ENCODE data around the gene STK32C.

DNA sequence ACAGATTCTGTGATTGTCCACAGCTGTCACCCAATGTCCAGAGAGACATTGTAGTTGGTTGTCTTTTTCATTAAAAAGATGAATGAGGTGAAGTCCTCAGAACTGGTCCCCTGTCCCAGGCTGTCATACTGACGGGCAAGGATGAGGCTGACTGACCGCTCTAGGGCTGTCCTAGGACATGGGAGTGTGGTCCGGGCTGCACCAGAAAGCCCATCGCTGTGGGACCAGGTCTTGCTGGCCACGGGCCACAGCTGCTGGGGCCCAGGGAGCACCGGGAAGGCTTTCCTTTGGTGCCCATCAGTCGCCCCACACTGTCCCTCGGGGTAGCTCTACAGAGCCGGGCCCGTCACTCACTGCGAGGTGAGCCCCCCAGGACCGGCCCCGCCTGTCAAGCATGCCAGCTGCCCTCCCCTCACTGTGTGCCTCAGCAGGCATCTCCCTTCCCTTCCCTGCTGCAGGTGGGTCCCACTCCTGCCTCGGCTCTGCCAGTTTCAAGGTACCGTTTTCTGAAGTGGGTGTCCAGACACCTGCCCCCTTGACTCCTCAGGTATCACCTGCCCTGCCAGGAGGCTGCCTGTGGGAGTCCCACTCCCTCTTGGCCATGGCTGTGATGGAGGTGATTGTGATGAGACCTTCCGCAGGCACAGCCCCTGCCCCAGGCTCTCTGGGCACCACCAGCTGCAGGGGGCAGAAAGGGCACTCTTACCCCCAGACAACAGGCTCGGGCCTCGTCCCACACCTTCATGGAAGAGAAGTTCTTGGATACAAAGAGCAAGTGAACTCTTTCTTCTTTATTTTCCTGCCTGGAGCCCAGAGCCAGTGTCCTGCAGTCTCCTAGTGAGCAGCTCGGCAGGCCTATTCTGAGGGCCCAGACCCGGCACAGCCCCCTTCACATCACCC, 46.0 kb upstream of the STK32C start:
- TF ChIP-seq, protein P1, sequence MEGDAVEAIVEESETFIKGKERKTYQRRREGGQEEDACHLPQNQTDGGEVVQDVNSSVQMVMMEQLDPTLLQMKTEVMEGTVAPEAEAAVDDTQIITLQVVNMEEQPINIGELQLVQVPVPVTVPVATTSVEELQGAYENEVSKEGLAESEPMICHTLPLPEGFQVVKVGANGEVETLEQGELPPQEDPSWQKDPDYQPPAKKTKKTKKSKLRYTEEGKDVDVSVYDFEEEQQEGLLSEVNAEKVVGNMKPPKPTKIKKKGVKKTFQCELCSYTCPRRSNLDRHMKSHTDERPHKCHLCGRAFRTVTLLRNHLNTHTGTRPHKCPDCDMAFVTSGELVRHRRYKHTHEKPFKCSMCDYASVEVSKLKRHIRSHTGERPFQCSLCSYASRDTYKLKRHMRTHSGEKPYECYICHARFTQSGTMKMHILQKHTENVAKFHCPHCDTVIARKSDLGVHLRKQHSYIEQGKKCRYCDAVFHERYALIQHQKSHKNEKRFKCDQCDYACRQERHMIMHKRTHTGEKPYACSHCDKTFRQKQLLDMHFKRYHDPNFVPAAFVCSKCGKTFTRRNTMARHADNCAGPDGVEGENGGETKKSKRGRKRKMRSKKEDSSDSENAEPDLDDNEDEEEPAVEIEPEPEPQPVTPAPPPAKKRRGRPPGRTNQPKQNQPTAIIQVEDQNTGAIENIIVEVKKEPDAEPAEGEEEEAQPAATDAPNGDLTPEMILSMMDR (IDR thresholded peaks at IDR 0.05): no peak
- no peak for TF ChIP-seq EZH2 (IDR thresholded peaks at IDR 0.05; ENCODE audit: borderline replicate concordance, insufficient read depth, low read depth, low read length, poor library complexity, severe bottlenecking)

All from B cell (primary cell).